Adrenal gland (tissue), 12 donors: ENCODE measurements around the gene TXN. TPM values are rescaled to one million over a fixed set of nuclear protein-coding genes. Genes with fewer than 3 reads are reported as not detected.

Experiments
- DNase-seq, 7 donors: peaks; one replicate each; pipeline ENCODE4 v3.0.0-alpha.2; 2019 to 2020
- H3K27ac ChIP-seq, 5 donors: fragments of 200-600 bp; sonication (generic) in 4 of 5; 1 replicate in 3 of 5; 2 replicates in 2 of 5; pipeline versions ENCODE4 v1.5.1 to v1.8.0; 2016 to 2020; ENCODE audit warnings: mild to moderate bottlenecking in 1 of 5
- H3K27me3 ChIP-seq: fragments of 200-600 bp; 2 replicates; pipeline ENCODE4 v1.8.0; 2021
- H3K36me3 ChIP-seq, 2 donors: fragments of 200-600 bp; replicated peaks in 1 of 2; 1 replicate in 1 of 2; 2 replicates in 1 of 2; pipeline versions ENCODE4 v1.5.1 to v1.8.0; 2018 to 2022
- H3K4me1 ChIP-seq, 2 donors: fragments of 200-600 bp; replicated peaks in 1 of 2; 1 replicate in 1 of 2; 2 replicates in 1 of 2; pipeline versions ENCODE4 v1.5.1 to v1.8.0; 2018 to 2021
- H3K4me3 ChIP-seq, 4 donors: fragments of 200-600 bp; sonication (generic) in 3 of 4; one replicate each; pipeline ENCODE4 v1.5.1; 2016 to 2018
- H3K9me3 ChIP-seq, 3 donors: fragments of 200-600 bp; sonication (generic) in 1 of 3; replicated peaks in 1 of 3; 1 replicate in 2 of 3; 2 replicates in 1 of 3; pipeline versions ENCODE4 v1.5.1 to v1.8.0; 2016 to 2021
- CTCF ChIP-seq, 6 experiments: fragments of 450-650 bp in 4 of 6; fragments of 200-600 bp in 2 of 6; sonication (generic) in 1 of 6; IDR thresholded peaks; 1 replicate in 5 of 6; 2 replicates in 1 of 6; pipeline versions ENCODE4 v1.5.1 to v1.8.0; 2016 to 2021; ENCODE audit warnings: antibody characterized with exemption in 6 of 6, mild to moderate bottlenecking in 2 of 6, moderate library complexity in 1 of 6
- POLR2A ChIP-seq, 2 donors: fragments of 450-650 bp; IDR thresholded peaks; one replicate each; pipeline ENCODE4 v1.6.1; 2017; ENCODE audit warnings: antibody characterized with exemption in 2 of 2, mild to moderate bottlenecking in 2 of 2, moderate library complexity in 1 of 2
- WGBS, 4 donors: extraction: QIAGEN DNeasy Blood & Tissue Kit in 2 of 4; methylation state at CpG; one replicate each; pipeline versions ENCODE4 v1.1.5 to v1.1.7; 2013 to 2017; 5-methylcytosine and 5-hydroxymethylcytosine counted together
- intact Hi-C, 2 donors: fragments of 100-400 bp; cut with DNase I; formaldehyde crosslinking; loops; one replicate each; pipeline versions ENCODE4 v1.14.1 to v1.15.0; 2022 to 2023
- polyA plus RNA-seq, 3 donors: library from polyadenylated mRNA; stranded (reverse); fragments of 200-250 nt in 2 of 3; fragments of 350-450 nt in 1 of 3; fragmentation: Illumina TruSeq in 1 of 3; extraction: RNeasy Lipid Tissue Mini Kit (QIAGEN cat#74804) in 1 of 3; gene quantifications; one replicate each; pipeline ENCODE4 v1.2.3, GENCODE V29; 2013 to 2014
- total RNA-seq, 9 donors: library from RNA; depleted of rRNA in 4 of 9; stranded (reverse); fragments of >200 nt in 4 of 9; fragments of 120-200 nt in 1 of 9; fragmentation: NEBNext Ultra II Directional in 1 of 9; extraction: Animal tissue kit (Norgen Biotek cat#: 25700) in 1 of 9; gene quantifications; one replicate each; pipeline versions ENCODE4 v1.1.0 to v1.2.4, GENCODE V29; 2013 to 2023
- donor health status: healthy with polysubstance abuse.
- donor health status: Bipolar disorder and iron deficiency.
- donor health status: DM: yes; HTN: yes; CAD: no.
- donor health status: DM: no; HTN: no; CAD: no.
- donor health status: DM: no; HTN: no; CAD: no.
- donor health status: DM: yes; HTN: yes; CAD: no.

TXN gene
- total and polyA plus RNA-seq, 12 donors = 60.3 to 331 (median 112) TPM

DNA sequence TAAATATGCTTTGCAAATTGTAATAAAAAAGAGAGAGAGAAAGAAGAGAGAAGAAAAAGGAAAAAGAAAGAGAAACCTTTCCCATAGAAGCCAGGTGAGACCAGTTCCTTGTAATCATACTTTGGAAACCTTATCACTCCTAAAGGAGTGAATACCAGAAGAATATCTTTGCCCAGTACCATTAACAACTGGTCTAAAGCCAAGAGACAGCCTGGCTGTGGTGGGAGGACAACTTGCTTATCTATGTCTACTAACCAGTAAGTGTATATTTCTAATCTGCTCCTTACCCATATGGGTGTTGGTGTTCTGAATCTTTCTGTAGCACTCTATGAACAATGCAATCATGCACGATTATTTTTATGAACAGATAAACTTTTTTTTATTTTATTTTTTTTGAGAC lies 10.5 kb upstream of the TXN start:
- H3K27me3 ChIP-seq = no peaks in the 10 kb centered on the region
- no peaks in the 10 kb centered on the region for H3K4me1 ChIP-seq
- TF ChIP-seq POLR2A (IDR thresholded peaks at IDR 0.05) (no peak), CTCF (IDR thresholded peaks at IDR 0.05) (no peak)
- no peaks in the 10 kb centered on the region for H3K36me3 ChIP-seq
- no peak for DNase-seq
- no peak overlapping the region for H3K4me3 ChIP-seq
- H3K9me3 ChIP-seq = no peaks in the 10 kb centered on the region
- intact Hi-C loops = no loop called here
- H3K27ac ChIP-seq = no peak overlapping the region
- 35 to 65% (median 39%) methylated on average over 1 of the region's 1 CpG; no CpG with 5 or more reads in 1 of the 4 donors for WGBS, 4 donors

- H3K27ac ChIP-seq = no peak overlapping the region
- H3K4me1 ChIP-seq = peaks cover 9 to 11% of the 10 kb centered on the region in 2 donors
- no peak for DNase-seq
- 69 to 81% (median 79%) methylated on average over 5 of the region's 5 CpGs for WGBS, 4 donors
- H3K27me3 ChIP-seq = no peaks in the 10 kb centered on the region
- H3K4me3 ChIP-seq = no peak overlapping the region
- no peaks in the 10 kb centered on the region for H3K36me3 ChIP-seq
- intact Hi-C loops = no loop called here
- TF ChIP-seq CTCF (IDR thresholded peaks at IDR 0.05) (no peak), POLR2A (IDR thresholded peaks at IDR 0.05) (no peak)
- no peaks in the 10 kb centered on the region for H3K9me3 ChIP-seq
Measured at GRCh38 chr9:110261632-110262031, 5.3 kb upstream of the TXN start.

DNA sequence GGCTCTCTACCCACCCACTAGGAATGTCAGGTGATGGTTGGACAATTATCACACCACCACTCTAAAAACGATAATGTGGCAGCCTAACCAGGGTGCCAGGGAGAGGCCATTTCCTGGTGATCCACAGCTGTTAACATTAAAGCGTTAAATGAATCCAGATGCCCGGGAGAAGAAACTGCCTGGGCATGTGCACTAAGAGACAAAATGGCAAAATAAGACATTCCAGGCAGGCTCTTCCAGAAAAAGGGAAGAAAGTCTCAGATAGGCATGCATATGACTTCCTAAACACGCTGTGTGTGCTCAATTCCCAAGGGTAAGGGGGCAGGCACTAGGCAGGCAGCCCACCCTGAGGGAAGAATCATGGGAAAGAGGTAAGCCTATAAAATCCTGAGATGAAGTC lies 4.6 kb upstream of the TXN start:
- TF ChIP-seq CTCF (IDR thresholded peaks at IDR 0.05) (no peak), POLR2A (IDR thresholded peaks at IDR 0.05) (no peak)

GRCh38 chr9:110259566-110259965 lies 3.3 kb upstream of the TXN start:
- no peak overlapping the region for H3K27ac ChIP-seq
- no peak for DNase-seq
- H3K4me3 ChIP-seq = no peak overlapping the region
- H3K4me1 ChIP-seq = peaks cover 9 to 17% of the 10 kb centered on the region in 2 donors
- H3K36me3 ChIP-seq = no peaks in the 10 kb centered on the region
- H3K9me3 ChIP-seq = no peaks in the 10 kb centered on the region
- no peaks in the 10 kb centered on the region for H3K27me3 ChIP-seq
- intact Hi-C loops = no loop called here
- 76 to 92% (median 87%) methylated on average over 2 of the region's 2 CpGs for WGBS, 4 donors
- TF ChIP-seq CTCF (IDR thresholded peaks at IDR 0.05) (no peak), POLR2A (IDR thresholded peaks at IDR 0.05) (no peak)

More for the DNA sequence above, 4.6 kb upstream of the TXN start:
- no peak overlapping the region for H3K27ac ChIP-seq
- WGBS, 4 donors = 35 to 46% (median 37%) methylated on average over 4 of the region's 4 CpGs
- no peak overlapping the region for H3K4me3 ChIP-seq
- intact Hi-C loops = no loop called here
- H3K27me3 ChIP-seq = no peaks in the 10 kb centered on the region
- no peaks in the 10 kb centered on the region for H3K9me3 ChIP-seq
- H3K4me1 ChIP-seq = peaks cover 9 to 11% of the 10 kb centered on the region in 2 donors
- no peaks in the 10 kb centered on the region for H3K36me3 ChIP-seq
- no peak for DNase-seq
